GM12892 (cell line): ENCODE measurements around the gene KCNQ1OT1.

Experiments used
- POLR2A ChIP-seq: IDR thresholded peaks from 2 replicates; pipeline ENCODE4 v1.6.1; 2011; ENCODE audit warnings: low read depth, low read length, control low read depth
- POLR2AphosphoS5 ChIP-seq: IDR thresholded peaks from 2 replicates; pipeline ENCODE4 v1.6.1; 2011; ENCODE audit warnings: low read depth, low read length, control low read depth

DNA sequence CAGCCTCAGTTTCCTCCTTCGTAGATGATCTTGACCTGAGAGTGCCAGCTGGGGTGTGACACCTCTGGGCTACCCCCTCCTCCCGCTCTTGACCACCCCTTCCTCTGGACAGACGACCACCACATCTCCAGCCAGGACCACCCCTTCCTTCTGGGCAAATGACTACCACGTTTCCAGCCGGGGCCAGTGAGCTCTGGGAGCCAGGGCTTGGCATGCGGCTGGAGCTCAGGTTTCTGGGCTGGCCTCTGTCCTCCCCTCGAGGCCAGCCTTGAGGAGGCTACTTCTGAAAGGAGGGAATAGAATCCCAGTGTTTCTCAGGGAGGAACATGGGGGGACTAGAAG lies 120.9 kb downstream of the KCNQ1OT1 start:
- no peak for TF ChIP-seq POLR2A
- TF ChIP-seq POLR2AphosphoS5 = no peak
